Measurements from ENCODE around the gene DUSP15.

The DUSP15 gene

DNA sequence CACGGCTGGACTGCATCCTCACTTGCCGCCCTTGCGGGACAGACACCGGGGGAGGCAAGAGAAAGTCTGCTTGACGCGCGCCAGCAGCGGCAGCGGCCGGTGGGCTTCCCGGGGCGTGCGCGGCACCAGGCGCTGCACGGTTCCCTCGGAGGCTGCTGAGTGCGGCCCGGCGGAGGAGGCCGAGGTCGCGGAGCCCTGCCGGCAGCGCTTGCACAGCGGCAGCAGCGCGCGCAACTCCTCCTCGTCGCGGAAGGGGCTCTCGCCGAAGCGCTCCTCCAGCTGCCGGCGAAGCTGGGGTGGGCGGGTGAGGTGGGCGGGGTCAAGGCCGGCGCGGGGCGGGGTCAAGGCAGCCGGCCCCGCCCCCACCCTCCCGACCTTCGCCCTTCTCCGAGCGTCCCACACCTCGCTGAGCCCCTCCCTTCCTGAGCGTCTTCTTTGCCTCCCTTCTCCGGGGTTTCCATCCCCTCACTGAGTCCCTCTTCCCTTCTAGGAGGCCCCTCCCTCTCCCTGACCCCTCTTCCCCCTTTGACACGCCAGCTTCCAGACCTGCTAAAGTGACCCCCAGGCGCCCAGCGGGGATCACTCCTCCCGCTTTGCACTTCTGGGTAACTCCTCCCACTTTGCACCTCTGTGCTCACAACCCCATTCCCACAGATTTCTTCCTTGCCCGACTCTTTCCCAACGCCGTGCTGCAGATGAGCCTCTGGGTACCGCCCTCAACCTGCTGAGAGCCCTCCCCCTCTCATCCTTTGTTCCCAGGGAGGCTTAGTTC, 8.8 kb downstream of the DUSP15 start:
- H3K9ac ChIP-seq (ENCODE audit: low read length in 5 of 5), result peak overlapping the region in 2 of 5 donors; percentile 38 to 56
- H3K4me3 ChIP-seq (ENCODE audit: low read depth in 1 of 5, low read length in 5 of 5), result peak overlapping the region; percentile 5 to 72 (median 60)
- H3K27ac ChIP-seq (ENCODE audit: low read depth, low read length), result no peak overlapping the region
- H3K27me3 ChIP-seq (ENCODE audit: control insufficient read depth in 5 of 5, insufficient read depth in 4 of 5, low read length in 5 of 5), result peaks cover 4 to 30% (median 20%) of the 10 kb centered on the region in 5 donors
- no peaks in the 10 kb centered on the region for H3K9me3 ChIP-seq (ENCODE audit: control insufficient read depth in 5 of 5, low read length in 5 of 5)
- peaks cover 0 to 41% (median 26%) of the 10 kb centered on the region in 5 donors for H3K4me1 ChIP-seq (ENCODE audit: control insufficient read depth in 5 of 5, insufficient read depth in 5 of 5, low read length in 5 of 5)
- H3K36me3 ChIP-seq (ENCODE audit: control insufficient read depth in 5 of 5, insufficient read depth in 5 of 5, low read length in 5 of 5), result no peaks in the 10 kb centered on the region

GRCh38 chr20:31861135-31861384, 9.3 kb downstream of the DUSP15 start:
- peaks cover 0 to 41% (median 26%) of the 10 kb centered on the region in 5 donors for H3K4me1 ChIP-seq (ENCODE audit: control insufficient read depth in 5 of 5, insufficient read depth in 5 of 5, low read length in 5 of 5)
- H3K36me3 ChIP-seq (ENCODE audit: control insufficient read depth in 5 of 5, insufficient read depth in 5 of 5, low read length in 5 of 5), result no peaks in the 10 kb centered on the region
- H3K9me3 ChIP-seq (ENCODE audit: control insufficient read depth in 5 of 5, low read length in 5 of 5), result no peaks in the 10 kb centered on the region
- H3K27ac ChIP-seq (ENCODE audit: low read depth, low read length), result no peak overlapping the region
- H3K9ac ChIP-seq (ENCODE audit: low read length in 5 of 5), result peak overlapping the region in 2 of 5 donors; percentile 38 to 56
- peak overlapping the region in 4 of 5 donors; percentile 56 to 72 (median 65) for H3K4me3 ChIP-seq (ENCODE audit: low read depth in 1 of 5, low read length in 5 of 5)
- H3K27me3 ChIP-seq (ENCODE audit: control insufficient read depth in 5 of 5, insufficient read depth in 4 of 5, low read length in 5 of 5), result peaks cover 4 to 30% (median 21%) of the 10 kb centered on the region in 5 donors

GRCh38 chr20:31860390-31861134, 9.8 kb downstream of the DUSP15 start:
- Histone ChIP-seq H3K27me3 (ENCODE audit: control insufficient read depth in 5 of 5, insufficient read depth in 4 of 5, low read length in 5 of 5) (peaks cover 4 to 30% (median 21%) of the 10 kb centered on the region in 5 donors), H3K36me3 (ENCODE audit: control insufficient read depth in 5 of 5, insufficient read depth in 5 of 5, low read length in 5 of 5) (no peaks in the 10 kb centered on the region), H3K9me3 (ENCODE audit: control insufficient read depth in 5 of 5, low read length in 5 of 5) (no peaks in the 10 kb centered on the region), H3K9ac (ENCODE audit: low read length in 5 of 5) (peak overlapping the region in 1 of 5 donors; percentile 56), H3K4me1 (ENCODE audit: control insufficient read depth in 5 of 5, insufficient read depth in 5 of 5, low read length in 5 of 5) (peaks cover 0 to 41% (median 26%) of the 10 kb centered on the region in 5 donors), H3K27ac (ENCODE audit: low read depth, low read length) (no peak overlapping the region), H3K4me3 (ENCODE audit: low read depth in 1 of 5, low read length in 5 of 5) (peak overlapping the region; percentile 10 to 72 (median 60))

DNA sequence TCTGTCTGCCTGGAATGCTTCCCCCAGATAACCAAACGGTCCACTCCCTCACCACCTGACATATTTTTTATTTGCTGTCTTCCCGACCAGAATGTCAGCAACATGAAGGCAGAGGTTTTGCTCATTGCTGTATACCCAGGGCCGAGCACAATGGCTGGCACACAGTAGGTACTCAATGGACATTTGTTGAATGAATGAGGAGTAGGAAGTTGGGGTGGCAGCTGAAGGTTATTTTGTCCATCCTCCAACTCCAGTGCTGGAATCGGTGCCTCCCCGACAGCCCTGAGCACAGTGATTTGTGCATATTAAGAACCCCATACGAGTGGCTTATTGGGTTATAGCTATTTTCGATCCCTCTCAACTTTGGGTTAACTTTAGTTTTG, 10.3 kb downstream of the DUSP15 start:
- H3K27ac ChIP-seq (ENCODE audit: low read depth, low read length), result no peak overlapping the region
- peaks cover 0 to 41% (median 26%) of the 10 kb centered on the region in 5 donors for H3K4me1 ChIP-seq (ENCODE audit: control insufficient read depth in 5 of 5, insufficient read depth in 5 of 5, low read length in 5 of 5)
- peaks cover 4 to 30% (median 23%) of the 10 kb centered on the region in 5 donors for H3K27me3 ChIP-seq (ENCODE audit: control insufficient read depth in 5 of 5, insufficient read depth in 4 of 5, low read length in 5 of 5)
- peak overlapping the region in 2 of 5 donors; percentile 10 to 72 for H3K4me3 ChIP-seq (ENCODE audit: low read depth in 1 of 5, low read length in 5 of 5)
- no peaks in the 10 kb centered on the region for H3K36me3 ChIP-seq (ENCODE audit: control insufficient read depth in 5 of 5, insufficient read depth in 5 of 5, low read length in 5 of 5)
- H3K9me3 ChIP-seq (ENCODE audit: control insufficient read depth in 5 of 5, low read length in 5 of 5), result no peaks in the 10 kb centered on the region
- H3K9ac ChIP-seq (ENCODE audit: low read length in 5 of 5), result peak overlapping the region in 1 of 5 donors; percentile 43

- peaks cover 4 to 30% (median 23%) of the 10 kb centered on the region in 5 donors for H3K27me3 ChIP-seq (ENCODE audit: control insufficient read depth in 5 of 5, insufficient read depth in 4 of 5, low read length in 5 of 5)
- peaks cover 0 to 41% (median 26%) of the 10 kb centered on the region in 5 donors for H3K4me1 ChIP-seq (ENCODE audit: control insufficient read depth in 5 of 5, insufficient read depth in 5 of 5, low read length in 5 of 5)
- no peak overlapping the region for H3K4me3 ChIP-seq (ENCODE audit: low read depth in 1 of 5, low read length in 5 of 5)
- H3K27ac ChIP-seq (ENCODE audit: low read depth, low read length), result no peak overlapping the region
- H3K9ac ChIP-seq (ENCODE audit: low read length in 5 of 5), result peak overlapping the region in 1 of 5 donors; percentile 18
- H3K36me3 ChIP-seq (ENCODE audit: control insufficient read depth in 5 of 5, insufficient read depth in 5 of 5, low read length in 5 of 5), result no peaks in the 10 kb centered on the region
- H3K9me3 ChIP-seq (ENCODE audit: control insufficient read depth in 5 of 5, low read length in 5 of 5), result no peaks in the 10 kb centered on the region
These were observed 10.9 kb downstream of the DUSP15 start for GRCh38 chr20:31859266-31859997.

DNA sequence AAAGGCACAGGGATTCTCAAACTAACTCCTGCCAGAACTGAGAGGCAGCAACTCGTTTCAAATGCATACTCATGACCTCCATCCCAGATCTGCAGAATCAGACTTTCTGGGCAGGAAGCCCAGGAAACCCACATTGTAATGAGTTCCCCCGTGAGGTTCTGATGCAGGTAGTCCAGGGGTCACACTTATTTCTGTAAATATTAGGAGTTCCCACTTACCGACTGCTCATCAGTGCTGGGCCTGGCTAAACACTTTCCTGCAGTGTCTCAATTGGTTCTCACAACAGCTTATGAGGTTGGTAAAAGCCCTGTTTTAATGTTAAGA, 11.6 kb downstream of the DUSP15 start:
- Histone ChIP-seq H3K9me3 (ENCODE audit: control insufficient read depth in 5 of 5, low read length in 5 of 5) (no peaks in the 10 kb centered on the region), H3K4me1 (ENCODE audit: control insufficient read depth in 5 of 5, insufficient read depth in 5 of 5, low read length in 5 of 5) (peaks cover 0 to 41% (median 26%) of the 10 kb centered on the region in 5 donors), H3K36me3 (ENCODE audit: control insufficient read depth in 5 of 5, insufficient read depth in 5 of 5, low read length in 5 of 5) (no peaks in the 10 kb centered on the region), H3K27me3 (ENCODE audit: control insufficient read depth in 5 of 5, insufficient read depth in 4 of 5, low read length in 5 of 5) (peaks cover 8 to 33% (median 24%) of the 10 kb centered on the region in 5 donors), H3K4me3 (ENCODE audit: low read depth in 1 of 5, low read length in 5 of 5) (no peak overlapping the region), H3K9ac (ENCODE audit: low read length in 5 of 5) (no peak overlapping the region), H3K27ac (ENCODE audit: low read depth, low read length) (no peak overlapping the region)

DNA sequence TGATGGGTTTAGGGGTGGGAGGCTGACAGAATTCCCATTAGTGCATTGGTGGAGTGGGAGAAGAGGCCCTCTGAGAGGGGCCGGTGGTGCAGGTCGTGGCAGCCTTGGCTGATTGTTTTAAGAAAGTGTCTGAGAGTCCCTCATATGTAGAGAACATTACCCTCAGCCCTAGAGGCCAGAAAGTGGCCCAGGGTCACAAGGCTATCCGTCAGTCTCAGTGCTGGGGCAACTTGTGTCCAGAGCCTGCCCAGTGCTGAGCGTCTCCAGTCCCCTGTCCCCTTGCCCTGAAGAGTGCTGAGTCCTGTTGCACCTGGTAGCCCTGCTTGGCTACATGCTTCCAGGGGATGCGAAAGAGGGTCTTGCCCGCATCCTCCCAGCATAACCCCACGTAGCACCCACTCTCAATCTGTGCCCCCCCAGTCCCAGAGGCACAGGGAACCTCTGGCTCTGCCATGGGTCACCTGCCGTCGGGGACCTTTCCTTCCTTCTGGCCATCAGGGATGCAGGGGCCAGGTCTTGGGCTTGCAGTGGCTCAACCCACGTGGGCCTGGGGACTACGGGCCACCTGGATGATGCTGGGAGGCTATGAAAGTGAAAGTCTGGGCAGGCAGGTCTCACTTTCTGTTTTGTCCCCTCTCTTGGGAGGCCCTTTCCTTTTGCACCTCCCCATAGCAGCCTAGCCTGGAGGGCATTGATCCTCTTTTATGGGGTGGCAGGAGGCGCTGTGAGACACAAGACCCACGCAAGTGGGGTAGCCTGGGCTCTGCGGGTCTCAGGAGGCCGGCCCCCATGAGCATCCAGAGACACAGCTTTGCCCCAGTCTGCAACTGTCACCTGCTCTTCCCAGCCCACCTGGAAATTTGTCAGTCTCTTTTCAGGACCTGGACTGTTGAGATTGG, 12.2 kb downstream of the DUSP15 start:
- no peak overlapping the region for H3K27ac ChIP-seq (ENCODE audit: low read depth, low read length)
- H3K4me1 ChIP-seq (ENCODE audit: control insufficient read depth in 5 of 5, insufficient read depth in 5 of 5, low read length in 5 of 5), result peaks cover 0 to 41% (median 26%) of the 10 kb centered on the region in 5 donors
- H3K27me3 ChIP-seq (ENCODE audit: control insufficient read depth in 5 of 5, insufficient read depth in 4 of 5, low read length in 5 of 5), result peaks cover 8 to 33% (median 24%) of the 10 kb centered on the region in 5 donors

GRCh38 chr20:31856516-31856915, 13.8 kb downstream of the DUSP15 start:
- H3K9ac ChIP-seq (ENCODE audit: low read length in 5 of 5), result no peak overlapping the region
- no peak overlapping the region for H3K27ac ChIP-seq (ENCODE audit: low read depth, low read length)
- peaks cover 0 to 37% (median 23%) of the 10 kb centered on the region in 5 donors for H3K4me1 ChIP-seq (ENCODE audit: control insufficient read depth in 5 of 5, insufficient read depth in 5 of 5, low read length in 5 of 5)
- no peak overlapping the region for H3K4me3 ChIP-seq (ENCODE audit: low read depth in 1 of 5, low read length in 5 of 5)
- no peaks in the 10 kb centered on the region for H3K9me3 ChIP-seq (ENCODE audit: control insufficient read depth in 5 of 5, low read length in 5 of 5)
- peaks cover 9 to 36% (median 27%) of the 10 kb centered on the region in 5 donors for H3K27me3 ChIP-seq (ENCODE audit: control insufficient read depth in 5 of 5, insufficient read depth in 4 of 5, low read length in 5 of 5)
- H3K36me3 ChIP-seq (ENCODE audit: control insufficient read depth in 5 of 5, insufficient read depth in 5 of 5, low read length in 5 of 5), result no peaks in the 10 kb centered on the region

More for the DNA sequence above, 12.2 kb downstream of the DUSP15 start:
- no peaks in the 10 kb centered on the region for H3K9me3 ChIP-seq (ENCODE audit: control insufficient read depth in 5 of 5, low read length in 5 of 5)
- H3K36me3 ChIP-seq (ENCODE audit: control insufficient read depth in 5 of 5, insufficient read depth in 5 of 5, low read length in 5 of 5), result no peaks in the 10 kb centered on the region
- no peak overlapping the region for H3K9ac ChIP-seq (ENCODE audit: low read length in 5 of 5)
- H3K4me3 ChIP-seq (ENCODE audit: low read depth in 1 of 5, low read length in 5 of 5), result no peak overlapping the region

GRCh38 chr20:31853481-31853880, 16.8 kb downstream of the DUSP15 start:
- peaks cover 0 to 6% (median under 1%) of the 10 kb centered on the region in 5 donors for H3K4me1 ChIP-seq (ENCODE audit: control insufficient read depth in 5 of 5, insufficient read depth in 5 of 5, low read length in 5 of 5)

More at GRCh38 chr20:31853481-31853880, 16.8 kb downstream of the DUSP15 start:
- Histone ChIP-seq H3K4me3 (ENCODE audit: low read depth in 1 of 5, low read length in 5 of 5) (no peak overlapping the region), H3K36me3 (ENCODE audit: control insufficient read depth in 5 of 5, insufficient read depth in 5 of 5, low read length in 5 of 5) (no peaks in the 10 kb centered on the region), H3K27me3 (ENCODE audit: control insufficient read depth in 5 of 5, insufficient read depth in 4 of 5, low read length in 5 of 5) (peaks cover 25 to 45% (median 44%) of the 10 kb centered on the region in 5 donors), H3K27ac (ENCODE audit: low read depth, low read length) (no peak overlapping the region), H3K9me3 (ENCODE audit: control insufficient read depth in 5 of 5, low read length in 5 of 5) (no peaks in the 10 kb centered on the region), H3K9ac (ENCODE audit: low read length in 5 of 5) (no peak overlapping the region)

All from subcutaneous abdominal adipose tissue (tissue), 5 donors.